Pancreas (tissue), 10 donors: Measurements from ENCODE around the gene ABCC8. TPM values are rescaled to one million over a fixed set of nuclear protein-coding genes. Genes with fewer than 3 reads are reported as not detected.

Source experiments
- ATAC-seq, 4 donors: fragments of 200-7000 bp; cut with Tn5 transposase; one replicate each; pipeline versions ENCODE4 v1.8.0 to v1.9.1; 2020; ENCODE audit warnings: mild to moderate bottlenecking in 4 of 4, moderate library complexity in 4 of 4
- DNase-seq, 6 donors: peaks; one replicate each; pipeline ENCODE4 v3.0.0-alpha.2; 2020
- FAIRE-seq: peaks from 2 replicates; lab custom pipeline; 2012; peaks lifted over from hg19 to GRCh38; lab: Jason Lieb, UNC
- H3K27ac ChIP-seq, 4 donors: fragments of 200-600 bp; sonication (generic); 1 replicate in 3 of 4; 2 replicates in 1 of 4; pipeline versions ENCODE4 v1.5.0 to v1.8.0; 2020
- H3K27me3 ChIP-seq, 4 donors: fragments of 200-600 bp; one replicate each; pipeline ENCODE4 v1.8.0; 2021
- H3K36me3 ChIP-seq, 3 donors: fragments of 200-600 bp; sonication (generic) in 1 of 3; one replicate each; pipeline versions ENCODE4 v1.5.0 to v1.8.0; 2020 to 2021
- H3K4me1 ChIP-seq, 3 donors: fragments of 200-600 bp; one replicate each; pipeline ENCODE4 v1.8.0; 2021
- H3K4me3 ChIP-seq, 4 donors: fragments of 200-600 bp; sonication (generic) in 2 of 4; one replicate each; pipeline versions ENCODE4 v1.5.0 to v1.8.0; 2020 to 2021
- H3K9me3 ChIP-seq, 4 donors: fragments of 200-600 bp; one replicate each; pipeline ENCODE4 v1.8.0; 2021
- WGBS, 2 donors: extraction: QIAGEN DNeasy Blood & Tissue Kit; methylation state at CpG; one replicate each; pipeline ENCODE4 v1.1.7; 2013; 5-methylcytosine and 5-hydroxymethylcytosine counted together
- intact Hi-C, 3 donors: fragments of 100-400 bp; cut with DNase I; formaldehyde crosslinking; loops; one replicate each; pipeline versions ENCODE4 v1.11.1 to v1.14.2; 2022
- polyA plus RNA-seq, 2 donors: library from polyadenylated mRNA; stranded (reverse); fragments of 200-250 nt; gene quantifications; one replicate each; pipeline ENCODE4 v1.2.3, GENCODE V29; 2013
- total RNA-seq, 6 donors: library from RNA; stranded (reverse); fragmentation: NEBNext Ultra II Directional in 4 of 6; extraction: Animal tissue kit (Norgen Biotek cat#: 25700) in 4 of 6; gene quantifications; one replicate each; pipeline versions ENCODE4 v1.2.1 to v1.2.4, GENCODE V29; 2021 to 2023
- TF ChIP-seq, protein P1 (sequence below), 4 donors: fragments of 200-600 bp; sonication (generic) in 3 of 4; IDR thresholded peaks; one replicate each; pipeline versions ENCODE4 v1.5.0 to v1.8.0; 2021; ENCODE audit warnings: antibody characterized with exemption in 4 of 4
- donor health status: healthy with polysubstance abuse.
- donor health status: DM: no; HTN: no; CAD: no; lungs with moderate emphysema.
- donor health status: DM: no; HTN: no; CAD: no.
- donor health status: control.
- donor health status: control.
- donor health status: Bipolar disorder and iron deficiency.
- donor health status: DM: yes; HTN: yes; CAD: no.
- donor health status: DM: no; HTN: no; CAD: no.
- donor health status: DM: no; HTN: no; CAD: no.
- donor health status: DM: yes; HTN: yes; CAD: no.

ABCC8 gene
- total and polyA plus RNA-seq, 8 donors, result 14.9 to 917 (median 53.2) TPM

DNA sequence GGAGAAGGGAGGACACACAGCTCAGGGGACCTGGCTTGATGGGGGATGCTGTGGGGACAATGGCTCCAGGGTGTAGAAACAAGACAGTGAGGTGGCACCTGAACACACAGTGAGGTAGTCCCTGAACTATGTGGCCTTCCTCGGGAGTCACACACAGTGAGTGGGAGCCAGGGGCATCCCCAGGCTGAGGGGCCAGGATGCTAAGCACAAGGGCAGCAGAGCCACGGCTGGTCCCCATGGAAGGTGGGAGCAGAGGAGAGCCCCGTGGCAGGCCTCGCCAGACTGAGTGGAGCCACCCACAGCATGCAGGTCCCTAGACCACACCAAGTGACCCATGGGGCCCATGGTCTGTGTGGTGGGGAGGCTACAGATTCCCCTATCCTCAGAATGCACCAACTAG lies 26.0 kb upstream of the ABCC8 start:
- Histone ChIP-seq H3K27me3 (no peaks in the 10 kb centered on the region), H3K36me3 (no peaks in the 10 kb centered on the region), H3K4me1 (no peaks in the 10 kb centered on the region), H3K4me3 (no peak overlapping the region), H3K9me3 (no peaks in the 10 kb centered on the region), H3K27ac (no peak overlapping the region)
- FAIRE-seq, result no peak
- DNase-seq, result peak in 1 of 6 donors; percentile 52
- no peak for ATAC-seq
- WGBS, 2 donors, result 73 to 75% methylated on average over 4 of the region's 4 CpGs
- intact Hi-C loops, result loop anchor here in 2 of 3 donors (2.0 to 10.0 kb wide), 2 partner anchors 116 to 128 kb away; no protein-coding TSS in a partner anchor
- TF ChIP-seq, protein P1, sequence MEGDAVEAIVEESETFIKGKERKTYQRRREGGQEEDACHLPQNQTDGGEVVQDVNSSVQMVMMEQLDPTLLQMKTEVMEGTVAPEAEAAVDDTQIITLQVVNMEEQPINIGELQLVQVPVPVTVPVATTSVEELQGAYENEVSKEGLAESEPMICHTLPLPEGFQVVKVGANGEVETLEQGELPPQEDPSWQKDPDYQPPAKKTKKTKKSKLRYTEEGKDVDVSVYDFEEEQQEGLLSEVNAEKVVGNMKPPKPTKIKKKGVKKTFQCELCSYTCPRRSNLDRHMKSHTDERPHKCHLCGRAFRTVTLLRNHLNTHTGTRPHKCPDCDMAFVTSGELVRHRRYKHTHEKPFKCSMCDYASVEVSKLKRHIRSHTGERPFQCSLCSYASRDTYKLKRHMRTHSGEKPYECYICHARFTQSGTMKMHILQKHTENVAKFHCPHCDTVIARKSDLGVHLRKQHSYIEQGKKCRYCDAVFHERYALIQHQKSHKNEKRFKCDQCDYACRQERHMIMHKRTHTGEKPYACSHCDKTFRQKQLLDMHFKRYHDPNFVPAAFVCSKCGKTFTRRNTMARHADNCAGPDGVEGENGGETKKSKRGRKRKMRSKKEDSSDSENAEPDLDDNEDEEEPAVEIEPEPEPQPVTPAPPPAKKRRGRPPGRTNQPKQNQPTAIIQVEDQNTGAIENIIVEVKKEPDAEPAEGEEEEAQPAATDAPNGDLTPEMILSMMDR (IDR thresholded peaks at IDR 0.05), result no peak

- DNase-seq, result peak in 1 of 6 donors; percentile 50
- Histone ChIP-seq H3K36me3 (no peaks in the 10 kb centered on the region), H3K4me1 (no peaks in the 10 kb centered on the region), H3K9me3 (no peaks in the 10 kb centered on the region), H3K4me3 (no peak overlapping the region), H3K27ac (no peak overlapping the region), H3K27me3 (no peaks in the 10 kb centered on the region)
- 81 to 92% methylated on average over 12 of the region's 12 CpGs for WGBS, 2 donors
- TF ChIP-seq, protein P1 (IDR thresholded peaks at IDR 0.05), result no peak
- intact Hi-C loops, result loop anchor here in 2 of 3 donors (2.0 to 10.0 kb wide), 2 partner anchors 116 to 126 kb away; no protein-coding TSS in a partner anchor
- no peak for FAIRE-seq
- ATAC-seq, result no peak
Measured at GRCh38 chr11:17500673-17501072, 24.0 kb upstream of the ABCC8 start.

DNA sequence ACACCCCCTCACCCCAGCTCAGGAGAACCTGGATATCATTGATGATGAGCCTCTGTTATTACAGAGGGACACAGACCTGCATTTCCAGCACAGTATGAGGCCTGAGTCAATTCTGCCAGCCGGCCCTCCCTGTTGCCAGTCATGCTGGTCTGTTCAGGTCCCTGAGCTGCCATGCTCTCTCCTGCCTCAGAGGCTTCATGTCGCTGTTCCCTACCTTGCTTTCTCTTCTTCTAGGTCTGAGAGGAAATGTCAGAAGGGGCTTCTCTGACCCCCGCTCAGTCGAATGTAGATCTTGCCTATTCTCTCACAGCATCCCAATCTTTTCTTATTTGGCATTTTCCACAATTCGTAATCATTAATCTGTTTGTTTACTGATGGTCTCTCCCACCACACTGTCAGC lies 21.8 kb upstream of the ABCC8 start:
- H3K27me3 ChIP-seq, result no peaks in the 10 kb centered on the region
- H3K36me3 ChIP-seq, result no peaks in the 10 kb centered on the region
- TF ChIP-seq, protein P1 (IDR thresholded peaks at IDR 0.05), result no peak
- DNase-seq (peak in 1 of 6 donors; percentile 34), ATAC-seq (no peak), FAIRE-seq (no peak)
- 70 to 72% methylated on average over 5 of the region's 5 CpGs for WGBS, 2 donors
- no peaks in the 10 kb centered on the region for H3K4me1 ChIP-seq
- H3K4me3 ChIP-seq, result no peak overlapping the region
- intact Hi-C loops, result loop anchor here in 1 of 3 donors (10.0 kb wide), 1 partner anchor 104 kb away; no protein-coding TSS in a partner anchor
- H3K9me3 ChIP-seq, result no peaks in the 10 kb centered on the region
- H3K27ac ChIP-seq, result no peak overlapping the region

GRCh38 chr11:17498058-17498457 lies 21.4 kb upstream of the ABCC8 start:
- FAIRE-seq (no peak), DNase-seq (peak in 1 of 6 donors; percentile 39), ATAC-seq (peak in 3 of 4 donors; percentile 17 to 38 (median 19))
- Histone ChIP-seq H3K27me3 (no peaks in the 10 kb centered on the region), H3K9me3 (no peaks in the 10 kb centered on the region), H3K4me1 (no peaks in the 10 kb centered on the region), H3K36me3 (no peaks in the 10 kb centered on the region), H3K4me3 (no peak overlapping the region), H3K27ac (no peak overlapping the region)
- intact Hi-C loops, result loop anchor here in 1 of 3 donors (10.0 kb wide), 1 partner anchor 103 kb away; no protein-coding TSS in a partner anchor
- whole genome bisulfite sequencing, 2 donors, result 44 to 45% methylated on average over 4 of the region's 4 CpGs
- TF ChIP-seq, protein P1 (IDR thresholded peaks at IDR 0.05), result no peak

DNA sequence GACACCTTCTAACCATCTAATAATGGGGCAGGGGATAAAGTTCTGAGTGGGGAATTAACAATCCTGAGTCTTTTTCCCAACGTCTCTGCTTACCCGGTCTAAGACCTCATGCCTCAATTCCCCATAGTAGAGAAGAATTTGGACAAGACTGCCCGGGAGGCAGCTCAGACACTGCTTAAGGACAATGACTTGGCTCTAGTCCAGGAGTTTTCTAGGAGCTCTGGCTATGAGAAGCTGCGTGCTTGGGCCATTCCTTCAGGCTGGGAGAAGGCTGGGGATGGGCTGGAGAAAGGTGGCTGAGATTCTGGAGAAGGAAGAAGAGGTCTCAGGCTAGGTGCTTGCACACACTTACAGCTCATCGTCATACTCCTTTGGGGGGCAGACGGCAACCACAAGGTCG lies 19.8 kb upstream of the ABCC8 start:
- Histone ChIP-seq H3K9me3 (no peaks in the 10 kb centered on the region), H3K4me1 (no peaks in the 10 kb centered on the region), H3K4me3 (no peak overlapping the region), H3K27ac (no peak overlapping the region), H3K27me3 (no peaks in the 10 kb centered on the region), H3K36me3 (no peaks in the 10 kb centered on the region)
- intact Hi-C loops, result loop anchor here in 1 of 3 donors (10.0 kb wide), 1 partner anchor 102 kb away; no protein-coding TSS in a partner anchor
- DNase-seq (no peak), ATAC-seq (no peak), FAIRE-seq (no peak)
- TF ChIP-seq, protein P1 (IDR thresholded peaks at IDR 0.05), result no peak
- 77 to 83% methylated on average over 7 of the region's 7 CpGs for WGBS, 2 donors
